Measurements from ENCODE around the gene DCTPP1. TPM values are rescaled to one million over a fixed set of nuclear protein-coding genes. Genes with fewer than 3 reads are reported as not detected.
A peak's percentile ranks its signal among the peaks of the same experiment; 100 is the strongest.

Gene DCTPP1
- total and polyA plus RNA-seq, 9 of the 15 experiments (the other 6 are each of a cell fraction or from before 2014, with no cell fraction given): 45.0 to 132 (median 80.6) TPM

GRCh38 chr16:30381291-30382041 lies 48.4 kb downstream of the DCTPP1 start:
- H4K20me1 ChIP-seq (replicated peaks; ENCODE audit: control insufficient read depth, insufficient read depth, low read length): no peaks in the 10 kb centered on the region
- peak; percentile 79 to 96 (median 83) for DNase-seq (ENCODE audit: extremely low read depth in 1 of 4, low spot score in 3 of 4)
- peaks cover 16% of the 10 kb centered on the region for H3K79me2 ChIP-seq (ENCODE audit: control insufficient read depth, insufficient read depth, low read length)
- peak overlapping the region; percentile 75 to 87 for H3K9ac ChIP-seq (ENCODE audit: insufficient read depth in 1 of 2, low read depth in 2 of 2, low read length in 2 of 2)
- ATAC-seq: peak; percentile 63
- H3K4me1 ChIP-seq (replicated peaks in 1 of 2; ENCODE audit: control insufficient read depth in 2 of 2, insufficient read depth in 2 of 2, low read length in 2 of 2): peaks cover 42 to 58% of the 10 kb centered on the region in 2 experiments
- no peak overlapping the region for H3K4me3 ChIP-seq
- no peaks in the 10 kb centered on the region for H3K9me3 ChIP-seq (replicated peaks; ENCODE audit: control insufficient read depth, insufficient read depth, low read depth, low read length)
- no peaks in the 10 kb centered on the region for H3K27me3 ChIP-seq (ENCODE audit: control insufficient read depth in 2 of 2, insufficient read depth in 2 of 2, low read length in 2 of 2)
- FAIRE-seq: peak; percentile 100
- H2AFZ ChIP-seq (ENCODE audit: low read depth, low read length): peak overlapping the region; percentile 72
- intact Hi-C loops (cut with micrococcal nuclease): loop anchor here (2.0 kb wide), 1 partner anchor 13 kb away; the partner anchor contains the start of gene ZNF48
- H3K27ac ChIP-seq (ENCODE audit: extremely low read depth, low read depth, low read length): peak overlapping the region; percentile 91
- ChIA-PET POLR2A (interaction anchor here (0.7 to 1.4 kb wide), 7 partner anchors 8 to 26 kb away, joined by 3 to 4 read pairs (median 3); partner anchors contain the start of gene ZNF771), CTCF (ENCODE audit: low intra/inter-chr PET ratio) (no interaction called here)
- peak overlapping the region; percentile 60 for H3K4me2 ChIP-seq (ENCODE audit: insufficient read depth, low read length)
- no TSS peak for BruUV-seq (replicated peaks)
- in situ Hi-C loops (cut with MboI): no loop called here
- H3K36me3 ChIP-seq (ENCODE audit: control insufficient read depth, insufficient read depth, low read length): peaks cover 7% of the 10 kb centered on the region; the same call in 1 of the 3 replicates
- H3K9me1 ChIP-seq (ENCODE audit: control insufficient read depth, insufficient read depth, low read length): no peaks in the 10 kb centered on the region
- WGBS (ENCODE audit: insufficient coverage, low coverage, missing lambda C conversion rate): 15% methylated on average over 10 of the region's 13 CpGs
- TF ChIP-seq ZNF146 (CRISPR knock-in tag; IDR thresholded peaks at IDR 0.05; ENCODE audit: unreplicated experiment): no peak
- no peak for TF ChIP-seq ZNF140 (CRISPR knock-in tag; IDR thresholded peaks at IDR 0.05)
- TF ChIP-seq MIER1 (IDR thresholded peaks at IDR 0.05; ENCODE audit: low read depth): no peak; the same call in 1 of the 2 replicates
- TF ChIP-seq, protein P1, sequence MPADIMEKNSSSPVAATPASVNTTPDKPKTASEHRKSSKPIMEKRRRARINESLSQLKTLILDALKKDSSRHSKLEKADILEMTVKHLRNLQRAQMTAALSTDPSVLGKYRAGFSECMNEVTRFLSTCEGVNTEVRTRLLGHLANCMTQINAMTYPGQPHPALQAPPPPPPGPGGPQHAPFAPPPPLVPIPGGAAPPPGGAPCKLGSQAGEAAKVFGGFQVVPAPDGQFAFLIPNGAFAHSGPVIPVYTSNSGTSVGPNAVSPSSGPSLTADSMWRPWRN (IDR thresholded peaks at IDR 0.05; ENCODE audit: low read depth): no peak
- no peak for TF ChIP-seq FIP1L1 (IDR thresholded peaks at IDR 0.05; ENCODE audit: low read depth, low read length, poor library complexity, severe bottlenecking)
- TF ChIP-seq CAMTA2 (CRISPR knock-in tag; conservative IDR thresholded peaks at IDR 0.05): no peak
- TF ChIP-seq CXXC5 (CRISPR knock-in tag; IDR thresholded peaks at IDR 0.05): 0 out of 2 replicates have a peak, but pooled peaks have one; percentile 28
- no peak for TF ChIP-seq ZNF311 (CRISPR knock-in tag; IDR thresholded peaks at IDR 0.05)
- peak; percentile 60 for TF ChIP-seq DACH1 (IDR thresholded peaks at IDR 0.05; ENCODE audit: partially characterized antibody)
- no peak for TF ChIP-seq ZNF24 (IDR thresholded peaks at IDR 0.05)
- peak; percentile 77 for TF ChIP-seq ARID1B (IDR thresholded peaks at IDR 0.05)
- peak; percentile 90 for TF ChIP-seq ZBTB40 (IDR thresholded peaks at IDR 0.05)
- TF ChIP-seq ZBTB40 (CRISPR knock-in tag; IDR thresholded peaks at IDR 0.05): no peak

Data from K562 (cell line).